Activated naive CD4-positive, alpha-beta T cell treated with anti-CD3 and anti-CD28 coated beads, Interleukin-2, amount 50 U/mL, for 24 hours (primary cell): ENCODE measurements around the gene TMEM108.

Experiments
- H3K27ac Mint-ChIP-seq: one replicate; pipeline ENCODE4 v1.8.0; 2021; ENCODE audit warnings: mild to moderate bottlenecking, mixed read lengths
- H3K27me3 Mint-ChIP-seq: one replicate; pipeline ENCODE4 v1.8.0; 2021; ENCODE audit warnings: mixed read lengths
- H3K36me3 Mint-ChIP-seq: one replicate; pipeline ENCODE4 v1.8.0; 2021; ENCODE audit warnings: mixed read lengths
- H3K4me1 Mint-ChIP-seq: one replicate; pipeline ENCODE4 v1.8.0; 2021; ENCODE audit warnings: mixed read lengths
- H3K4me3 Mint-ChIP-seq: one replicate; pipeline ENCODE4 v1.8.0; 2021; ENCODE audit warnings: mild to moderate bottlenecking, mixed read lengths
- H3K9me3 Mint-ChIP-seq: one replicate; pipeline ENCODE4 v1.8.0; 2021; ENCODE audit warnings: mixed read lengths

Gene TMEM108

DNA sequence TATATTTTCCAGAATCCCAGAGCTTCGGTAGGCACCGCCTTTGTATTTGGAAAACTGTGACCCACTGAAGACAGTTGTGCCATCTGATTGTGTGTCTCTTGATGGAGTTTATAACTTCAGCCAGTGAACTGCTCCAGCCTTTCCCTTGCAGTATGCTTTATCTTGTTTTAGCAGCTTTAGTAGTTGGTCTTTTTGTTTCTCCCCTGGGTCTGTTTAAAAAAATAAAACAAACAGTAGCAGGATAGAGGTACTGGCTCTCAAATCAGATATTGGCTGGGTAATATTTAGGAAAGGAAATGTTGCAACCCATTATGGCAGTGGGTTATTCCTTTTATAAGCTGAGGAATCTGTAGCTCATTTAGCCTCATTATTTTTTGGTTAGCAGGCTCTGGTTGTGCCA, 210.2 kb downstream of the TMEM108 start:
- H3K9me3 Mint-ChIP-seq: no peaks in the 10 kb centered on the region
- H3K4me3 Mint-ChIP-seq: no peak overlapping the region
- no peak overlapping the region for H3K27ac Mint-ChIP-seq
- no peaks in the 10 kb centered on the region for H3K36me3 Mint-ChIP-seq
- H3K4me1 Mint-ChIP-seq: no peaks in the 10 kb centered on the region
- peaks cover 7% of the 10 kb centered on the region for H3K27me3 Mint-ChIP-seq

DNA sequence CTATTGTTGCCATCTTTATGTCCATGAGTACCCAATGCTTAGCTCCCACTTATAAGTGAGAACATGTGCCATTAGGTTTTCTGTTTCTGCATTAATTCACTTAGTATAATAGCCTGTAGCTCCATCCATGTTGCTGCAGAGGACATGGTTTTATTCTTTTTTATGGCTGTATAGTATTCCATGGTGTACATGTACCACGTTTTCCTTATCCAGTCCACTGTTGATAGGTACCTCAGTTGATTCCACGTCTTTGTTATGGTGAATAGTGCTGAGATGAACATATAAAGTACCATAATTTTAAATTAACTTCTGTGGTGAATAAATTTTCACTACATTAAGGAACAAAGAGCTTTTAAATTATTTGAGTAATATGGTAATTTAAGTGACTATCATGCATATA, 211.3 kb downstream of the TMEM108 start:
- no peaks in the 10 kb centered on the region for H3K9me3 Mint-ChIP-seq
- no peak overlapping the region for H3K27ac Mint-ChIP-seq
- no peaks in the 10 kb centered on the region for H3K4me1 Mint-ChIP-seq
- peaks cover 9% of the 10 kb centered on the region for H3K27me3 Mint-ChIP-seq
- no peak overlapping the region for H3K4me3 Mint-ChIP-seq
- H3K36me3 Mint-ChIP-seq: no peaks in the 10 kb centered on the region

DNA sequence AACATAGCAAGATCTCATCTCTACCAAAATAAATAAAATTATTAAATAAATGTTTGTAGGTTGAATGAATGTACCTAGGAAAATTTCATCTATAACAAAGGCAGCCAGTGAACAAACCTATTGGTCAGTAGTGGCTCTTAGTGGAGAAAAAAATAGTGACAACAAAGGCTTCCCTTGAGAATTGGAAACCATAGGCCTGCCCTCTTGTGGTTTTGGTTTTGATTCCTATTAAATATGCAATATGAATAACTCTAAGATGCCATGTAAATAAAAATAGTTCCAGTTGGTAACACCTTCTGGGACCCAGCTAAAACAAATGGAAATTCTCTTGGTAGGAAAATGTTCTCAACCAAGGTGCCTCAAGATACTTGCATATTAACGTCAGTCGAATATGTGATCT, 216.0 kb downstream of the TMEM108 start:
- H3K27ac Mint-ChIP-seq: no peak overlapping the region
- H3K4me3 Mint-ChIP-seq: no peak overlapping the region
- peaks cover 5% of the 10 kb centered on the region for H3K27me3 Mint-ChIP-seq
- no peaks in the 10 kb centered on the region for H3K9me3 Mint-ChIP-seq
- no peaks in the 10 kb centered on the region for H3K36me3 Mint-ChIP-seq
- H3K4me1 Mint-ChIP-seq: no peaks in the 10 kb centered on the region

DNA sequence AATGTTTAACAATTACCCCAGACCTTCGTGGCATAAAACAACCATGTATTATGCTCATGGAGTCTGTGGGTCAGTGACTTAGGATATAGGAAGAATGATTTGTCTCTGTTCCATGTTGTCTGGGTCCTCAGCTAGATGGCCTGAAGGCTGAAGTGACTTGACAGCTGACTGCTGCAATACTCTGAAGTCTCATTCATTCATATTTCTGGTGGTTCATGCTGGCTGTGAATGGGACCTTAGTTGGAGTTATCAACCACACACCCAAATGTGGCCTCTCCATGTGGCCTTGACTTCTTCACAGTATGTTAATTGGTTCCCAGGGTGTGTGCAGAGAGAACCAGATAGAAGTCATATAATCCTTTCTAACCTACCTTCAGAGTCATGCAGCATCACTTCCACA, 216.5 kb downstream of the TMEM108 start:
- H3K4me1 Mint-ChIP-seq: no peaks in the 10 kb centered on the region
- peaks cover 5% of the 10 kb centered on the region for H3K27me3 Mint-ChIP-seq
- H3K36me3 Mint-ChIP-seq: no peaks in the 10 kb centered on the region
- H3K27ac Mint-ChIP-seq: no peak overlapping the region
- no peaks in the 10 kb centered on the region for H3K9me3 Mint-ChIP-seq
- H3K4me3 Mint-ChIP-seq: no peak overlapping the region

DNA sequence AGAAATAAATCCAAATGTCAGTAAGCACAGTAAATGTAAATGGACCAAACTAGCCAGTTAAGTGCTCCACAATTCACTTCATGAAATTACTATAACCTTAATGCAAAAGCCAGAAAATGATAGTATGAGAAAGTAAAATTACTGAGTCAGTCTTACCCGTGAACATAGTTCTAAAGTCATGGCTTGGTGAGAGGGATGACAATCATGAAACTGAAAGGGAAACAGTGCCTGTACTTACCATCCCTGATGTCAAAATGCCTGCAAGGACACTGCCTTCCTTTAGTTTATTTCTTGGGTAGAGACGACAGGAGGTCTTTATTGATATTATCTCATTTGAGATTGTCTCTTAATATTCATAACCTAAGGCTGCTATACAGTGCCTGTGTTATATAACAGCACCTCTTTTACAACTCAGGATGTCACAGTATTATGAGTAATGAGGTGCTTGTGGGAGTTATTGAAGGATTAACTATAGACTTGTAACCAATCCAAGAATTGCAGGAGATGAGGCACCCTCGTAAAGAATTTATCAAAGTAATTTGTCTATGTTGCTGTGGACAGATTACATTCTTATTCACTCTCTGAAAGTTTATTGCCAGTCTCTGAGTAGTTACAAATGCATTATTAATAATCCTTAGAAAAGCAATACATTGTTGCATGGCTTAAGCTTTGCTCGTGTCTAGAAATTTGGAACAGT, 218.7 kb downstream of the TMEM108 start:
- Mint-ChIP-seq H3K27me3 (peaks cover 7% of the 10 kb centered on the region), H3K36me3 (no peaks in the 10 kb centered on the region), H3K4me1 (no peaks in the 10 kb centered on the region), H3K9me3 (no peaks in the 10 kb centered on the region), H3K4me3 (no peak overlapping the region), H3K27ac (no peak overlapping the region)

DNA sequence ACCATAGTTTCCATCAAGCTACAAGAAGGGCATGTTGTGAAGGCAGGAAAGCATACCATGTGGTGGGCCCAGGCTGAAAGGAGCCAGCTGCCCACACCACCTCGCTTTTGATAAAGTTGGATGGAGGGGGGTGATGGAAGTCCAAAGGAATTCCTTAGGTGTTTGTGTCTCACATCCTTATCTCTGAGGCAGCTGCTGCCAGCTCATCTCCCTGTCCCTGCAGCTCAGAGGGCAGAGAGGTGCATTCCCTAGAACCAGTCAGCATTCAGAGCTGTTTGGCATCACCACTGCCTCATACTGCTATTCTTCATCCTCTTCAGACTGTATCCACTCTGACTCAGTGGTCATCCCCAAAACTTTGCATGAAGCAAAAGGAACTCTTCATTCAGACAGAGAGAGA, 220.2 kb downstream of the TMEM108 start:
- Mint-ChIP-seq H3K36me3 (no peaks in the 10 kb centered on the region), H3K27ac (no peak overlapping the region), H3K9me3 (no peaks in the 10 kb centered on the region), H3K4me3 (no peak overlapping the region), H3K4me1 (no peaks in the 10 kb centered on the region), H3K27me3 (peaks cover 5% of the 10 kb centered on the region)

DNA sequence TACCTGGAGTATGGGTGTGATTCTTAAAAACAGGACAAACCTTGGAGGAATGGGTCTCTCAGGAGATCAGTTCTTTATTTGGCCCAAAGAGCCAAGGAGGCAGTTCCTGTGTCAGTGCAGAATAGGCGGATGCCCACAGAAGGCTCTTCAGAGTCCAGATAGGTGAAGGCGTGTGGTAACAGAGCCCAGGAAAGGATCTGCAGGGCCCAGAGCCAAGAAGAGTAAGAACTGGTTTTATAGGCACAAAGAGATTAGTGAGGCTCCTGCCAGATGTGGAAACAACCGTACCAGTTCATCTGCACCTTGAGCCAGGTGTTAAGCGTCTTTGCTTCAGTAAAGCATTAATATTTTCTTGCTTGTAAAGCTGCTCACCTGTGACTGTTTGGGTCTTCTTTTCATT, 221.6 kb downstream of the TMEM108 start:
- Mint-ChIP-seq H3K27me3 (peaks cover 5% of the 10 kb centered on the region), H3K36me3 (no peaks in the 10 kb centered on the region), H3K4me3 (no peak overlapping the region), H3K27ac (no peak overlapping the region), H3K4me1 (no peaks in the 10 kb centered on the region), H3K9me3 (no peaks in the 10 kb centered on the region)

DNA sequence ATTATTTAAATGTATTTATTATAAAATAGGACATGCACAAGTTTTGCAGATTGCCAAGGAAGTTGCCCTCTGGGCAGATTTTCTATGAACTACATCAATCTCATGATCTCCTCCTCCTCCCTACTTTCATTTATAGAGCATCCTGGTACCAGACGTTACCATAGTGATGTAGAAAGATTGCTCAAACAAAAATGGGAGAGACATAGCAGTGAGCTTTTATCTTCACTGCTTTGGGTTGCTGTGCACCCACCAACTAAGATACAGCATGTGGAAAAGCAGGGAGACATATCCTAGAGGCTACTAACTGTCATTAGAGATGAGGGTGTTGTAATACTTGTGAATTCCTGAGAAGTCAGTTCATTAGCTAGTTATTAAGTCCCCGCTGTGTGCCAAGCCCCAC, 224.1 kb downstream of the TMEM108 start:
- peaks cover 11% of the 10 kb centered on the region for H3K27me3 Mint-ChIP-seq
- no peaks in the 10 kb centered on the region for H3K36me3 Mint-ChIP-seq
- H3K4me1 Mint-ChIP-seq: no peaks in the 10 kb centered on the region
- H3K9me3 Mint-ChIP-seq: no peaks in the 10 kb centered on the region
- no peak overlapping the region for H3K27ac Mint-ChIP-seq
- no peak overlapping the region for H3K4me3 Mint-ChIP-seq

DNA sequence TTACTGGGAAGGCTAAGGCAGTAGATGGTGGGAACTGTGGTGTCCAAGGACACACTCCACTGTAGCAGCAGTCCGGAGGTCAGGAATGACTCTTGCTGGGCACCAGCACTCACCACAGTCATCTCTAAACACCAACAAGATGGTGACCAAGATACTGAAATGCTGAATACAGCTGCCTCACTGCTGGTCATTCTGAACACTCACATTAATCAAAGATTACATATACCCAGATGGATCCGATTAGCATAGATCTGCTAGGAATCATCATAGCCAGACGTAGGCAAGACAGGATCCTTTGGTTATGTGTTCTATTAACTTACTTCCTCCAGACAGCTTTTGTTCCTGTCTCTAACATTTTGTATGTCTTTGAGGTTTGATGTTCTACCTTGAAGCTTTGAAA, 226.7 kb downstream of the TMEM108 start:
- no peak overlapping the region for H3K4me3 Mint-ChIP-seq
- H3K4me1 Mint-ChIP-seq: no peaks in the 10 kb centered on the region
- H3K27ac Mint-ChIP-seq: no peak overlapping the region
- H3K27me3 Mint-ChIP-seq: peaks cover 11% of the 10 kb centered on the region
- H3K9me3 Mint-ChIP-seq: no peaks in the 10 kb centered on the region
- no peaks in the 10 kb centered on the region for H3K36me3 Mint-ChIP-seq

DNA sequence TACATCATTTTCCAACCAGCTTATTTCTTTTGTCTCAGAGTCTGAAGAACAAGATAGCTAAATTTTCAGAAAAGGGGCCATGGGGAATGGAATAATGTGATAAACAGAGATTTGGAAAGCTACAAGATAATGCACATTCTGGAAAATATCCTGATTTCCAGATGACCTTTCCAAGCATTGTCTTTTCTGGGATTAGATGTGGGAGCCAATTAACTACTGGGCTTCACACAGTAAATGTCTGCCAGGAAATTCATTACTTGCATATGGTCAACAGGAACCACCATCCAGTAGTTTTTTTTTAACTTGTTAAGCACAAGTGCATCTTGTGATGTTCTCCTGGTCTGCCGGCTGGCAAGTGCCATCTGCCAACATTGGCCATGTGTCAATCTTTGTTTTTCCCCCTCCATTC, 230.5 kb downstream of the TMEM108 start:
- H3K27me3 Mint-ChIP-seq: peaks cover 11% of the 10 kb centered on the region
- H3K4me1 Mint-ChIP-seq: no peaks in the 10 kb centered on the region
- no peak overlapping the region for H3K4me3 Mint-ChIP-seq
- H3K9me3 Mint-ChIP-seq: no peaks in the 10 kb centered on the region
- no peaks in the 10 kb centered on the region for H3K36me3 Mint-ChIP-seq
- H3K27ac Mint-ChIP-seq: no peak overlapping the region

DNA sequence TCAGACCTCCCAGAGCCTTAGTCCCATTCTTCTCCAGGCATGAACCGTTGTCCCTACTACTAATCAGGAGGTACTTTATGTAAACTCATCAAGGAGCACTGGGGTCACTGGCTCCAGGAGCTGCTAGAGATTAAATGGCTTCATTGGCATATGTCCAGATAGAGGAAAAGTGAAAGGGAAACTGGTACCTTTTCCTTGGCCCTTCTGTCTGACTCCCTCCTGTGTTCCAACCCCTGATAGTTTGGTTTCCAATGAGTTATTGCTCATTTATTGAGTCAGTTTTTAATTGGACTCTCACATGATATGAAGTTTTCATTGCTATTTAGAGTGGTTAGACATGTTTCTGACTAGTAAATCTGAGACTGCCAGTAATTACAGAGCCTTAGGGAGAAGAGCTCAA, 231.2 kb downstream of the TMEM108 start:
- Mint-ChIP-seq H3K9me3 (no peaks in the 10 kb centered on the region), H3K4me3 (no peak overlapping the region), H3K4me1 (no peaks in the 10 kb centered on the region), H3K27me3 (peaks cover 12% of the 10 kb centered on the region), H3K27ac (no peak overlapping the region), H3K36me3 (no peaks in the 10 kb centered on the region)

DNA sequence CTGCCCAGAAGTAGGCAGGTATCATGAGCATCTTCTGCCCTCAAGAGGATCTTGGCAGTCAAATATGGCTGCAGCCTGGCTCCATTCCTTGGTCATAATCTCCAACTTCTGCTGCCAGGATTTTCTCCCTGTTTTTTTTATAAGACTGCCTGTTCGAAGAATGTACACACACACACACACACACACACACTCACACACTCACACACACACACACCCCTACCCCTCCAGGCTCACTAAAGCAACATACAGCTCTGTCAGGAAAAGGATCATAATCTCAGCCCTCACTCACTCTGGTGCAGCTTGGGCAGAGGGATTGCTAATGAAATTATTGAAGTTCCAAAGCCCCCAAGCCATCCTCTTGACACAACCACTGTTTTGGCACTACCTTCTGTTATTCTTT, 232.4 kb downstream of the TMEM108 start:
- Mint-ChIP-seq H3K4me1 (no peaks in the 10 kb centered on the region), H3K36me3 (no peaks in the 10 kb centered on the region), H3K27ac (no peak overlapping the region), H3K4me3 (no peak overlapping the region), H3K27me3 (peaks cover 12% of the 10 kb centered on the region), H3K9me3 (no peaks in the 10 kb centered on the region)

DNA sequence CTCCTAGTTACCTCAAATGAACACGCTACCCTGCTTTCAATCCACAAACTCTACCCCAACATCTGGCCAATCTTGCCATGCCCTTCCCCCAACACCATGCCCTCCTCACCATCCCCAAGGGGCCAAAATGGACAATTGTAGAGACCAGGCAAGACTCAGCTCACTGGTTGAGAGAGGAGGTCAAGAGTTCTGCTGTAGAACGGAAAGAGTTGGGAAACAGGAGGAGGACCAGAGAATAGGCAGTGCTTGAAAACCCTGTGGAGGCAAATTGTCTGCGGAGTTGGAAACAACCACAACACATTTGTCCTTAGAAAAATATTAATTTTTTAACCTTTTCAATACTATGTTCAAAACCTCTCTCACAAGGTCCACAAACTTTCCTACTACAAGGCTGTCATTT, 232.9 kb downstream of the TMEM108 start:
- Mint-ChIP-seq H3K27ac (no peak overlapping the region), H3K9me3 (no peaks in the 10 kb centered on the region), H3K36me3 (no peaks in the 10 kb centered on the region), H3K4me3 (no peak overlapping the region), H3K27me3 (peaks cover 11% of the 10 kb centered on the region), H3K4me1 (no peaks in the 10 kb centered on the region)

DNA sequence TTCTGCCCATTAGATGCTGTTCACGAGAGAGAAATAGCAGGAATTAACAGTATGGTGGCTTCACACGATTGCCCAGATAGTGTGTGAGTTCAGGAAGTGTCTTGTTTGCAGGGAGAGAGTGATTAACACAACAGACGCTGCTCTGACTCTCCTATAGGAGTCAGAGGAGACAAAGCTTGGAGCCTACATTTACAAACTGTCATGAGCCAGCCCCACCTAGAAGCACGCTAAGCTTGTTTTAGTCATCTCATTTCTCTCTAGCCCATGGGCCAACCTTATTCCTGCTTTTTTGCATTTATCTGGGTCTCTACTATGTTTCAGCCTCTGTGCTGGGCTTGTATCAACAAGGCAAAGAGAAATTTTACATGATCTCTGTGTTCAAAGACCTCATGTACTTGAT, 233.3 kb downstream of the TMEM108 start:
- Mint-ChIP-seq H3K4me3 (no peak overlapping the region), H3K27me3 (peaks cover 6% of the 10 kb centered on the region), H3K4me1 (no peaks in the 10 kb centered on the region), H3K9me3 (no peaks in the 10 kb centered on the region), H3K36me3 (no peaks in the 10 kb centered on the region), H3K27ac (no peak overlapping the region)

DNA sequence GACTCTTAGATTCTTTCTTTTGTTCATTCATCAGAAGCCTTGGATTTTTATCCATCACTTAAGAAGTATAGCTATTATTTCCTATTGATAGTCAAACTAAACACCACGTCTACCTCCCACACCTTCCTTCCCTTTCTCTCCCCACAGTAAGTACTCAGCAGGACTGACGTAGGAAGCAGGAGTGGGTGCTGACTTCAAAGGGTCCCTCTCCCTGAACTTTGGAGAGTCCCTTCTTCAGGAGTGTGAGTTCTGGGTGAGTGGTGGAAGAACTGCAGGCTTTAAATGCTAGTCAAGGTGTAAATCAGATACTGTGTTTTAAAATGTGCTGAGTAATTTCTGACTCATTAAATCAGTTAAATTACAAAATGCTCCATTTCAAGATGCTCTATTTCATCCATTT, 235.2 kb downstream of the TMEM108 start:
- no peak overlapping the region for H3K27ac Mint-ChIP-seq
- H3K27me3 Mint-ChIP-seq: peaks cover 6% of the 10 kb centered on the region
- H3K9me3 Mint-ChIP-seq: no peaks in the 10 kb centered on the region
- H3K4me1 Mint-ChIP-seq: no peaks in the 10 kb centered on the region
- H3K4me3 Mint-ChIP-seq: no peak overlapping the region
- H3K36me3 Mint-ChIP-seq: no peaks in the 10 kb centered on the region

DNA sequence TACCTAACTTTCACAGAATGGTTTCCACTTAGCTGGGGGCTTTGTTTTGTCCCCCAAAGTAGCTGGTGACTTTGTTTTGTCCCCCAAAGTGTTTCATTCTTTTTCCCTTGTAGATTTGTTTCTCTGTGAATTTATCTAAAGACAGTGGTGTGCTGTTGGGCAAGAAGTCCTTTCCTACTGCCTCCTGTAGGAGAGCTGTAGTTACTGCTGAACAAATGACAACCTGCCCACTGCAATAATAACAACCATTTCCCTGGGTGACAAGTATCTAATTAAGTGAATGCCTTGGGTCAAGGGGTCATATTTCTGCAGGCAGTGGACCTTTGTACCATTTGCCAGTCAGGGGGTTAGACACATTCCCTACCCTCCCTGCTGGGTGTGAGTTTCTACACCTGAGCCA, 236.3 kb downstream of the TMEM108 start:
- Mint-ChIP-seq H3K27ac (no peak overlapping the region), H3K27me3 (peaks cover 6% of the 10 kb centered on the region), H3K9me3 (no peaks in the 10 kb centered on the region), H3K4me3 (no peak overlapping the region), H3K4me1 (no peaks in the 10 kb centered on the region), H3K36me3 (no peaks in the 10 kb centered on the region)

DNA sequence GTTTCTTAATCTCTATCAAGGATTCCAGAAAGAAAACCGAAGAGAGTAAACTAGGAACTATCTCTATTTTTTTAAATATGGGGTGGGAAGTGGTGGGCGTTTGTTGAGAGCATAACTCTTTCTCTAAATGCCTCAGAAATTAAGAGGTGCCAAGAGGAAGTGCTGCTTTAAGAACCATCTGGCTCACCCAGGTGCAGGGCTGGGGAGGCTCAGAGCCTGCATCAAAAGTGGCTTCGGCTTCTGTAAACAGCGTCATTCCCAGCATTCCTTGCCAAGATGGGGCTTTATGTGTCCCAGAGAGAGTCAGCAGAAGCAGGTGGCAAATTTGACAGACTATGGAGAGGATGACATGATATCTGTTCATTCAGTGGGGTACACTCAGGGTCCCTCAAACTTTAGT, 238.4 kb downstream of the TMEM108 start:
- H3K27ac Mint-ChIP-seq: no peak overlapping the region
- H3K4me3 Mint-ChIP-seq: no peak overlapping the region
- no peaks in the 10 kb centered on the region for H3K36me3 Mint-ChIP-seq
- H3K4me1 Mint-ChIP-seq: no peaks in the 10 kb centered on the region
- peaks cover 2% of the 10 kb centered on the region for H3K27me3 Mint-ChIP-seq
- no peaks in the 10 kb centered on the region for H3K9me3 Mint-ChIP-seq
